G401.6 (cell line): ENCODE results near the gene DGKG.

Experiments used
- FAIRE-seq: peaks from 2 replicates; lab custom pipeline; 2012; peaks lifted over from hg19 to GRCh38; lab: Jason Lieb, UNC

The DGKG gene

GRCh38 chr3:186273586-186273985, 88.4 kb downstream of the DGKG start:
- FAIRE-seq, result no peak

DNA sequence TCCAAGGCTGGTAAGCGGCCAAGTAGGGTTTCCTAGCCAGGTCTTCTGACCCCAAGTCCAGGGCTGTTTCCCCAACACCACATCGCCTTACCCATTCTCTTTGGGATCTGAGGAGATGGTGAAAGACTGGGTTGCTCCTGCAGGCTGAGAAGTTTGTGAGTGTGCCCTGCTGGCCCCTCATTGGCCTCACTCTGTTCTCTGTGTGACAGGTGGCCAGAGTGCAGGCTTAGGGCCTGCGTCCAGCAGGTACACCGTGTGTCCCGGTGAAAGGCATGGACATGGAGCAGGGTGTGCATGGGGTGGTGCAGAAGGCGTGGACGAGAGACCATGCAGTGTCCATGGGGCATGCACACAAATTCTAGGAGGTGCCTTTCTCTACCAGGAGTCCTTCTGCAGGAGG, 91.3 kb downstream of the DGKG start:
- FAIRE-seq, result no peak

DNA sequence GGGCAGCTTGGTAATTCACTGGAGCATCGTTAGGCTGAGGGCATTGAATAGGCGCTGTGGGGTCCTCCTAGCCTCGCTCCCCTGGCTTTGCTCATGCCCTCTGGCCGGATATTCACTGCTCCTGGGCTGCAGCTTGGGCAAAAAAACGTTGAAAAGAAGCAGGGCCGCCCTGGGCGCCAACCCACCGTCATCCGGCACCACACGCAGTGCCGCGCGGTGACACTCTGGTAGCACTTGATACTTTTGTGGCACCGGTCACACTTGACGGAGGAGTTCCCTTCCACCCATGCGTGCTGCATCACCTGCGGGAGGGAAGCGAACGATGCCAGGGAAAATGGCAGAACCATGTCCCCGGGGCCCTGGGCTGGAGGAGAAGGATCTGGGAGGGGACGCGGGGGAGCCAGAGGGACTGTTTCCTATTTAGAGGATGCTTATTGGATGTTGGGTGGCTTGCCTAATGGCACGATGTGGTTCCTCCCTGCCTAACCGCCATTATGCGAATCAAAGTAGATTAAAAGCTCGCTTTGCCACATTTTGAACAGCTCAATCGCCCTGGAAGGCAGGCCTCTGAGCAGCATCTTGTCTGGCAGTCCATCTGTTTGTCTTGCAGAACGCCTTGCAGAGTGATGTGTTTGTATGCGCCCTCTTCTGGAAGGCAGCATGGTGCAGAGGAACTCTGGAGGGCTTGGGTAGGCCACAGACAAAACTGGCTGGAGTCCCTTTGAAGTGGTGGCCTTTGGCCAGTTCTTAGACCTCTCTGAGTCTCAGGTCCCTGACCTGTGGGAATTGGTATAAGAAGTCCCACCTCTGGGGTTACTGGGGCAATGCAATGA, 93.2 kb downstream of the DGKG start:
- no peak for FAIRE-seq

DNA sequence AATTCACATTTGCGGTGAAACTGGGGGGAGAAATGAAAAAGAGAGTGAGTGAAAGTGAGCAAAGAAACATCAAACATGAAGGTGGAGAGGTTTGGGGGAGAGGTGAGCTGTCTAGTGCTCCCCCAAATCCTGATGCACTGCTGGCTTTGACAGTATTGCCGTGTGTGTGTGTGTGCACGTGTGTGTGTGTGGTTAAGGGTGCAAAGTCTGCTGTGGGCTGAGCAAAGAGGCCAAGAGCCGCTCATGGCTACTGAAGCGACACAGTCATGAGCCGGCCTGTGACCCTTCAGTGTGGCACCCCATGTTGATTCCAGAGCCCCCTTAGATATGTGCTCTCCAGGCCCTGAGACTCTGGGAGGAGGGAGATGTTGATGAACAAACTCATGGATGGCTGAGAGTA, 94.3 kb downstream of the DGKG start:
- no peak for FAIRE-seq

GRCh38 chr3:186264608-186265400, 97.2 kb downstream of the DGKG start:
- no peak for FAIRE-seq

DNA sequence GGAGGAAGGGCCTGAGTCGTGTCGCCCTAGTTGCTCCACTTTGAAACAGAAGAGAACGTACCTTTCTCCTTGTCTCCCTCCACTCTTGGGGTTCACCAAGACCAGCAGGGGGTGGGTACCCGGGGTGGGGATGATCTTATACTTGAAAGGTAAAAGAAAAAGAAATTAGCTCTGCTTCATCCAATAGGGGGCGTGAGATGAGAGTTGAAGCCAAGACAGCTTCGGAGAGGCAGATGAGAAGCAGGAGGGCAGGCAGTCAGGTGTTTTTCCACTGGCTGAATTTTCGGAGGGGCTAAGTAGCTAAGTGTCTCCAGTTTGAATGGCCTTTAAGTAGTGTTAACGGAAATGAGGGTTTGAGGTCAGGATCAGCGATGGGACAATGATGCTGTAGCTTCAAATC, 100.4 kb downstream of the DGKG start:
- no peak for FAIRE-seq

- no peak for FAIRE-seq
These were observed 101.3 kb downstream of the DGKG start for GRCh38 chr3:186260726-186261125.

GRCh38 chr3:186259612-186260383, 102.2 kb downstream of the DGKG start:
- FAIRE-seq, result no peak

DNA sequence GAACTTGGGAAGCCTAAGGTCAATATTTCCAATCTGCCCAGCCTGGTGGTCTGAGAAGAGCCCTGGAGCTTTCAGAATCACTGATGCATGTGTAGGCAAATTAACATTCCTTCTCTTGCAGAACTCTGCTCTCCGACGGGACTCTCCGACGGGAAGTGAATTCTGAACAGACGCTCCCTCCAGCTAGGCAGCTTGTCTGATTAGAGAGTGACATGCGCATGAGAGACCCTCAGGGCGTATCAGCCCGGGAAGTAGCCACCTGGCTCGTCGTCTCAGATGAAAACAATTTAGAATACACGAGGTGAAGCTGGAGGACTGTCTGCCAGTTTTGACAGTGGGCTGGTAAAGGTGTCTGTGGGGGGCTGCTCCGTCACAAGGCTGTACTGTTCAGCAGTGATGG, 103.1 kb downstream of the DGKG start:
- FAIRE-seq, result no peak

- no peak for FAIRE-seq
These were observed 104.2 kb downstream of the DGKG start for GRCh38 chr3:186257866-186258265.

DNA sequence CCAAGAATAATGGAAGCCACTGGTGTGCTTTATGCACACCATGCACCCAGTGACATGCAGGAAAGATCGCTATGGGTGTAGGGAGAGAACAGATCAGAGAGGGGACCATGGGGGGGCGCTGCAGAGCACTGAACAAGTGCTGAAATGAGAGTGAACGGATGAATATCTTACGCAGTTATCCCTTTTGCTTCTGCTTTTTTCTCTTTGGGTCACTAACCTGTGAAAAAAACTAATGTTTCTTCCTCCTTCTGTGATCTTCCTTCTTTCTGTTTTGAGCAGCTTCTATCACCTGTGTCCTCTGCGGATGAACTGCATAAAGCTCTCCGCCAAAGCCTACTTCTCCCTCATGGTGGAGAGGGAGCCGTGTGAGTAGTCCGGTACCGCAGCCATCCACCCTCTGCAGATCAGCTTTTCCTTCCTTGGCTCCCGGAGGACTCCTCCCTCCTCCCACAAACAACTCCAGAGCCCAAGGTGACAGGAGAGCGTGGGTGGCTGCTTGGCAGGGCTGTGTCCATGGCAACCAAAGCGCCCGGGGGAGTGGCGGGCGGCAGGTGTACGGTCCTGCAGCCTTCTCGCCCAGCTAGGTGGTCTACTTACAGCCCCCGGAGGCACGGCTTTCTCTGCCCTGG, 106.2 kb downstream of the DGKG start:
- no peak for FAIRE-seq

DNA sequence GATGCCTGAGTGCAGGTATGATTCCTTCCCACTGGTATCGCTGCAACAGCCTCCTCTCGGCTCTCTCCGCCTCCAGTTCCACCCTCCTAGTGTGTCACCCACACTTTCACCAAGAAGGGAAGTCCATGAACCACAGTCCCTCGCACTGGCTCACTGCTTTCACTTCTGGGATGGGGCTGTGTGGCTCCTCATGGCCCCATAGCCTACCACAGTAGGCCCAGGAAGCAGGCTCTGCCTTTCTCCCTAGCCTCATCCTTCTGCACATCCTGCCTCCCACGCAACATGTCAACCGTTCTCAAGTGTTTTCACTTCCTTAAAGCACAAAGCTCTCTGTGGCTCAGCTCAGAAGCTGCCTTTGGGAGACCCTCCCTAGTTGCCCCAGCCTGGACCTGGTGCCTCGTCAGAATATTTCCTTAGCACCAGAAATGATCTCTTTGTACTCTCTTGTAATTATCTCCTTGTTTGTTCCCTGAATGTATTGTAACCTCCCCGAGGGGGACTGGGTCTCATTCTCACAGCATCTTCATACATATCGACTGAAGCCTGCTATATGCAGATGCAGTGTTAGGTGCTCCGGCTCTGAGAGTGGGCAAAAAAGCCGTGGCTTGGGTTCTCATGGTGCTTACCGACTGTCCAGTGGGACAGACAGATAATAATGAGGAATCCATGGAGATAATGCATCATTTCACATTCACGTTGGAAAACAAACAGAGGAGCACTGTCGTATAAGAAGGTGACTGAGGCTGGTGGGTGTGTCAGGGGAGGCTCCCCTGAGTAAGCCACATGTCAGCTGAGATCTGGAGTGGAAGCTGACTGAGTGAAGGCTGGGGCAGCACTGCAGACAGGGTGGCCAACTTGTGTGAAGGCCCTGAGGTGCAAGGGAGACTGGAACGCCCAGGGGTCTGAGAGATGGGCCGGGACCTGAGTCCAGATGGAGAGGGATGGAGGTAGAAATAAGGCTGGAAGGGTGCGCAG, 107.1 kb downstream of the DGKG start:
- no peak for FAIRE-seq

DNA sequence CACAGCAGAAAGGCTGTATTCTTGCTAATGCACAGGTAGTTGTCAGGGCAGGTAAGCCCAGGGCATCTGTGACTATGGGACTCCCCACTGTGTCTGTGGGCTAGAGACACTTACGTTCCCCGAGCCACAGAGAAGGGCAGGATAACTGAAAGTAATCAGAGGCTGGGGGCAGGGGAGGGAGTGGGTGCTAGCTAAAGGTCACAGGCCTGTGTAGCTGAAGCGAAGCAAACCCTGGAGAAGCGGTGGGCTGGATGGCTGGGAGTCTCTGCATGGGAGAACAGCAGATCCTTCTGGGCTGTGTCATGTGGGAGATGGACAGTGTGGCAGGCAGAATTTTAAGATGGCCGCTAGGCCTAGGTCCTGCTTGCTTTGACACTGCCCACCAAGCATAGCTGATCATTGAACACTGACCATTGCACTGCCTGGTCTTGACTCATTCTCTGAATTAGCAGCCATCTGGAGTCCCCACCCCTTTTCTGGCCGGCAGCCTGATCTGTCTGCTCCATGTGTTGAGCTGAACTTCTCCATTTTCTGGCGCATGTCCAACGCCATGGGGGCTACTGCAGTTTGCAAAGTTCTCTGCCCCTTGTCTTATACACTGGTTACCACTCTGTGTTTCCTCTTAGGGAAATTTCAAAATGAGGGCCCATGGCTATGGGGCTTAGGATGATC, 110.0 kb downstream of the DGKG start:
- no peak for FAIRE-seq

- no peak for FAIRE-seq
These were observed 113.2 kb downstream of the DGKG start for GRCh38 chr3:186248850-186249249.

DNA sequence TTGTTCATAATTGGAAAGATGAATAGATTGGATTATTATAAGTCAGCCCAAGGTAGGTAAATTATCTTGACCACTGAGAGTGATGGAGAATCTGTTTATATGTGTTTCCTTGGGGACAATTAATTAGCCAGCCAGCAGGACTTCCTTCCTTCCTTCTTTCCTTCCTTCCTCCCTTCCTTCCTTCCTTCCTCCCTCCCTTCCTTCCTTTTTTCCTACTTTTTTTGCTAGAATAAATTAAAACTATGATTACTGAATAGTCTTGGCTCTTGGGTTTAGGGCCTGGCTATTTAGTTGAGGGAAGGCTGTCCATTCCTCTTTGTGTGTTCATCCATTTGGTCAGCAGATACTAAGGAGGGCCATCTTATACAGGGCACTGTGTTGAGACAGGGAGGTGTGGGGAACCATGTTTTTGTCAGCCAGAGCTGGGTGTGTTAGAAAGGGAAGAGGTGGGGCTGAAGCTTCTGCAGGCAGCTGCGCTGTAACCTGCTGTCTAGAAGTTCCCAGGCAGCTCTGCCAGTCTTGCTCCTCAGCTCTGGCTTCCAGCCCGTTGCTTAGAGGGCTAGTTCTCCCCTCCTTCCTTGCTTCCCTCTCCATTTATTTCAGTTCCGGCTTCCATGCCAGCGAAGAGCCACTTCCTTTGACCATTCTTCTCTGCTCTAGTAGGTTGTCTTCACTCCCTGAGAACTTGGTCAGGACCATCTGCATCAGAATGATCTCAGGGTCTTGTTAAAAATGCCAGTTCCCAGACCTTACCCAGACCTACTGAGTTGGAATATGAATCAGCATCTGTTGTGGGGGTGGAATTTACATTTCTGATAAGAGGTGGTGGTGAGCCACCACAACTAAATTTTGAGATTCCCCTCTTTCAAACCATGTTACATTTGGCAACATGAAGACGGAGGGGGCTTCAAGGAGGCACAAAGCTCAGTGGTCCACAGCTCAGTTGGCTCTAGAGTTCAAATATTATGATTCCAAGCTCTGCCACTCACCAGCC, 113.9 kb downstream of the DGKG start:
- no peak for FAIRE-seq

GRCh38 chr3:186246941-186247340, 115.1 kb downstream of the DGKG start:
- FAIRE-seq, result no peak

GRCh38 chr3:186244016-186244415, 118.0 kb downstream of the DGKG start:
- FAIRE-seq, result no peak

GRCh38 chr3:186241910-186242821, 119.9 kb downstream of the DGKG start:
- FAIRE-seq, result no peak
